Measurements from ENCODE around the gene TNRC6B. TPM values are rescaled to one million over a fixed set of nuclear protein-coding genes. Genes with fewer than 3 reads are reported as not detected.

Gene TNRC6B
- total RNA-seq, 1 experiment from 2014 or later = 50.4 TPM

DNA sequence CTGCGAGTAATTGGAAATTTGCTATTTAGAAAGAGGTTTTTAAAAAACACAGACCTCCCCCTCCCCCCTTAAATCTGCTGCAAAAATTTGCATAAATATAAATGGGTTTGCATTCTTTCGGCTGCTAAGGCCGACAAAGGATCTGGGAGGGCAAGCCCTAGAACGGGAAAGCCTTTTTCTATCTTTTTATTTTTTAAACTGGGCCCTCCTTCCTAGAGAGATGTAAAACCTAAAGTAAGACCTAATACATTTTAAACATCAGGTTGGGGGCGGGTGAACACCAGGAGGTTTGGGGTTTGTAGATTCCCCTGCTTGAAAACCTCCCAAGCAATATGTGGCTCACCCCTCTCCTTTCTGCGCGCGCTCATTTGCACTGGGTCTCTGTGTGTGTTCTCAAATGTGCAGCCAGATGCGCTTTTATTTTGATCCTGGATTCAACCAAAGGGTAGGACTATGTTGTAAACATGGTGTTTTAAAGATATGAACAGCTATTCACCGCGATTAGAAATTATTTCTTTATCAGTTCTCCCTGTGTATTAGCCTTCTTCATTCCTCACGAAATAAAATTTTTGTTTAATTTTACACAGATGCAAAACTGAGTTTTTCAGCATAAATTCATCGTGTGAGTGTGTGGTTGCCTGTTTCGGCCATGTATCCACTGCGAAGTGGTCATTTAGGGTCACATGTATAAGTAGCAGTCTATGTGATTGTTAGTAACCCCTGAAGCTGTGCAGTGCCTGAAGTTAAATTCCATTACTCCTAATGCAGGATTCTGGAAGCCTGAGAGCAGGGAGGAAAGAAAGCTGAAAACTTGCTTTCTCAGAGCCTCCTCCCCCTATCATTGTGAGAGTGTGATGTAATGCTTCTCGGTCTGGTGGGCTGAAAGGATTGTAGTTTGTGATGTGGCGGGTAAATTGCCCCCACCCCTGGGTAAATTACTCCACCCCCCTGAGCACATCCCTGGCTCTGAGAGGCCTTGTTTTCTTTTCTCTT is 988 bp downstream of the TNRC6B start:
- ATAC-seq = peak; percentile 28
- no peaks in the 10 kb centered on the region for H3K27me3 Mint-ChIP-seq (ENCODE audit: low read depth)
- TF ChIP-seq FOXK1 (CRISPR knock-in tag; IDR thresholded peaks at IDR 0.05) (0 out of 2 replicates have a peak, but pooled peaks have one; percentile 24), ZNF138 (CRISPR knock-in tag; conservative IDR thresholded peaks at IDR 0.05) (no peak)
- TF ChIP-seq, protein P1, sequence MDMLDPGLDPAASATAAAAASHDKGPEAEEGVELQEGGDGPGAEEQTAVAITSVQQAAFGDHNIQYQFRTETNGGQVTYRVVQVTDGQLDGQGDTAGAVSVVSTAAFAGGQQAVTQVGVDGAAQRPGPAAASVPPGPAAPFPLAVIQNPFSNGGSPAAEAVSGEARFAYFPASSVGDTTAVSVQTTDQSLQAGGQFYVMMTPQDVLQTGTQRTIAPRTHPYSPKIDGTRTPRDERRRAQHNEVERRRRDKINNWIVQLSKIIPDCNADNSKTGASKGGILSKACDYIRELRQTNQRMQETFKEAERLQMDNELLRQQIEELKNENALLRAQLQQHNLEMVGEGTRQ (CRISPR knock-in tag; IDR thresholded peaks at IDR 0.05) = no peak
- H3K9me3 Mint-ChIP-seq = no peaks in the 10 kb centered on the region
- peak overlapping the region; percentile 96 for H3K27ac Mint-ChIP-seq
- H3K4me3 Mint-ChIP-seq = peak overlapping the region; percentile 93
- peaks cover 9% of the 10 kb centered on the region; the same call in 1 of the 2 replicates for H3K36me3 Mint-ChIP-seq
- POLR2A ChIA-PET = interaction anchor here (0.8 to 2.0 kb wide), 4 partner anchors 11 to 168 kb away, joined by 3 to 9 read pairs (median 4); no protein-coding TSS in a partner anchor
- no peak for DNase-seq (ENCODE audit: low spot score)
- CTCF ChIA-PET = interaction anchor here (1.5 to 5.7 kb wide), 2 partner anchors 10 to 15 kb away, joined by 3 to 40 read pairs; no protein-coding TSS in a partner anchor
- H3K4me1 Mint-ChIP-seq = peaks cover 57% of the 10 kb centered on the region

DNA sequence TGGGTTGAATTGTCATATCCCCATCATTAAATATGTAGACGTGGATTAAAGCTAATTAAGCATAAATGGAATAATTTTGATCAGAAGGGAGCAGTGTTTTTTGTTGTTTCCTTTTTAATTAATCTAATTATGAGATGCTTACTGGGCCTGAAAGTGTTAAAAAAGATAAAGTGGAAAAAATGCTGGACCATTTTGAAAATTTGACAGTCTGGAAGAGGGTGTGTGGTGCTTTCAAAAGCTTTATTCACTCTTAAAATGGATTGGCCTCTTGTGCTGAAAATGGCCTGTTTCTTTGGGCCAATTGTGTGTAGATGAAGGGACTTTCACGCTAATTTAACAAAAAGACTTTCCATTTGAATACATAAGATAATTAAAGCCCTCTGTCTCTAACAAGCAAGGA is 1.8 kb downstream of the TNRC6B start:
- no peaks in the 10 kb centered on the region for H3K27me3 Mint-ChIP-seq (ENCODE audit: low read depth)
- peak overlapping the region; percentile 93 for H3K4me3 Mint-ChIP-seq
- peak overlapping the region; percentile 96 for H3K27ac Mint-ChIP-seq
- CTCF ChIA-PET = interaction anchor here (1.5 to 5.7 kb wide), 2 partner anchors 9 to 14 kb away, joined by 3 to 40 read pairs; no protein-coding TSS in a partner anchor
- DNase-seq (ENCODE audit: low spot score) (no peak), ATAC-seq (no peak)
- H3K4me1 Mint-ChIP-seq = peaks cover 64% of the 10 kb centered on the region
- no peak for TF ChIP-seq SMAD4 (CRISPR knock-in tag; IDR thresholded peaks at IDR 0.05)
- TF ChIP-seq, protein P2, sequence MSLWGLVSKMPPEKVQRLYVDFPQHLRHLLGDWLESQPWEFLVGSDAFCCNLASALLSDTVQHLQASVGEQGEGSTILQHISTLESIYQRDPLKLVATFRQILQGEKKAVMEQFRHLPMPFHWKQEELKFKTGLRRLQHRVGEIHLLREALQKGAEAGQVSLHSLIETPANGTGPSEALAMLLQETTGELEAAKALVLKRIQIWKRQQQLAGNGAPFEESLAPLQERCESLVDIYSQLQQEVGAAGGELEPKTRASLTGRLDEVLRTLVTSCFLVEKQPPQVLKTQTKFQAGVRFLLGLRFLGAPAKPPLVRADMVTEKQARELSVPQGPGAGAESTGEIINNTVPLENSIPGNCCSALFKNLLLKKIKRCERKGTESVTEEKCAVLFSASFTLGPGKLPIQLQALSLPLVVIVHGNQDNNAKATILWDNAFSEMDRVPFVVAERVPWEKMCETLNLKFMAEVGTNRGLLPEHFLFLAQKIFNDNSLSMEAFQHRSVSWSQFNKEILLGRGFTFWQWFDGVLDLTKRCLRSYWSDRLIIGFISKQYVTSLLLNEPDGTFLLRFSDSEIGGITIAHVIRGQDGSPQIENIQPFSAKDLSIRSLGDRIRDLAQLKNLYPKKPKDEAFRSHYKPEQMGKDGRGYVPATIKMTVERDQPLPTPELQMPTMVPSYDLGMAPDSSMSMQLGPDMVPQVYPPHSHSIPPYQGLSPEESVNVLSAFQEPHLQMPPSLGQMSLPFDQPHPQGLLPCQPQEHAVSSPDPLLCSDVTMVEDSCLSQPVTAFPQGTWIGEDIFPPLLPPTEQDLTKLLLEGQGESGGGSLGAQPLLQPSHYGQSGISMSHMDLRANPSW (CRISPR knock-in tag; conservative IDR thresholded peaks at IDR 0.05; ENCODE audit: low read depth) = no peak
- TF ChIP-seq KAT7 (CRISPR knock-in tag; IDR thresholded peaks at IDR 0.05; ENCODE audit: borderline replicate concordance) = no peak
- no peak for TF ChIP-seq MYBL2 (CRISPR knock-in tag; IDR thresholded peaks at IDR 0.05)
- no peak for TF ChIP-seq MXD4 (CRISPR knock-in tag; IDR thresholded peaks at IDR 0.05; ENCODE audit: borderline replicate concordance)
- TF ChIP-seq, protein P1 (CRISPR knock-in tag; IDR thresholded peaks at IDR 0.05) = no peak
- TF ChIP-seq ESRRA (CRISPR knock-in tag; IDR thresholded peaks at IDR 0.05; ENCODE audit: borderline replicate concordance) = no peak
- TF ChIP-seq JAZF1 (CRISPR knock-in tag; IDR thresholded peaks at IDR 0.05) = no peak
- TF ChIP-seq ZNF219 (CRISPR knock-in tag; IDR thresholded peaks at IDR 0.05; ENCODE audit: borderline replicate concordance) = no peak
- TF ChIP-seq, protein P3, sequence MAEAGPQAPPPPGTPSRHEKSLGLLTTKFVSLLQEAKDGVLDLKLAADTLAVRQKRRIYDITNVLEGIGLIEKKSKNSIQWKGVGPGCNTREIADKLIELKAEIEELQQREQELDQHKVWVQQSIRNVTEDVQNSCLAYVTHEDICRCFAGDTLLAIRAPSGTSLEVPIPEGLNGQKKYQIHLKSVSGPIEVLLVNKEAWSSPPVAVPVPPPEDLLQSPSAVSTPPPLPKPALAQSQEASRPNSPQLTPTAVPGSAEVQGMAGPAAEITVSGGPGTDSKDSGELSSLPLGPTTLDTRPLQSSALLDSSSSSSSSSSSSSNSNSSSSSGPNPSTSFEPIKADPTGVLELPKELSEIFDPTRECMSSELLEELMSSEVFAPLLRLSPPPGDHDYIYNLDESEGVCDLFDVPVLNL (CRISPR knock-in tag; IDR thresholded peaks at IDR 0.05; ENCODE audit: borderline replicate concordance, low read depth) = no peak
- TF ChIP-seq PRRX2 (CRISPR knock-in tag; IDR thresholded peaks at IDR 0.05) = no peak
- TF ChIP-seq, protein P4, sequence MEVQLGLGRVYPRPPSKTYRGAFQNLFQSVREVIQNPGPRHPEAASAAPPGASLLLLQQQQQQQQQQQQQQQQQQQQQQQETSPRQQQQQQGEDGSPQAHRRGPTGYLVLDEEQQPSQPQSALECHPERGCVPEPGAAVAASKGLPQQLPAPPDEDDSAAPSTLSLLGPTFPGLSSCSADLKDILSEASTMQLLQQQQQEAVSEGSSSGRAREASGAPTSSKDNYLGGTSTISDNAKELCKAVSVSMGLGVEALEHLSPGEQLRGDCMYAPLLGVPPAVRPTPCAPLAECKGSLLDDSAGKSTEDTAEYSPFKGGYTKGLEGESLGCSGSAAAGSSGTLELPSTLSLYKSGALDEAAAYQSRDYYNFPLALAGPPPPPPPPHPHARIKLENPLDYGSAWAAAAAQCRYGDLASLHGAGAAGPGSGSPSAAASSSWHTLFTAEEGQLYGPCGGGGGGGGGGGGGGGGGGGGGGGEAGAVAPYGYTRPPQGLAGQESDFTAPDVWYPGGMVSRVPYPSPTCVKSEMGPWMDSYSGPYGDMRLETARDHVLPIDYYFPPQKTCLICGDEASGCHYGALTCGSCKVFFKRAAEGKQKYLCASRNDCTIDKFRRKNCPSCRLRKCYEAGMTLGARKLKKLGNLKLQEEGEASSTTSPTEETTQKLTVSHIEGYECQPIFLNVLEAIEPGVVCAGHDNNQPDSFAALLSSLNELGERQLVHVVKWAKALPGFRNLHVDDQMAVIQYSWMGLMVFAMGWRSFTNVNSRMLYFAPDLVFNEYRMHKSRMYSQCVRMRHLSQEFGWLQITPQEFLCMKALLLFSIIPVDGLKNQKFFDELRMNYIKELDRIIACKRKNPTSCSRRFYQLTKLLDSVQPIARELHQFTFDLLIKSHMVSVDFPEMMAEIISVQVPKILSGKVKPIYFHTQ (CRISPR knock-in tag; IDR thresholded peaks at IDR 0.05) = no peak
- POLR2A ChIA-PET = interaction anchor here (0.6 to 2.0 kb wide), 5 partner anchors 9 to 167 kb away, joined by 3 to 9 read pairs (median 3); no protein-coding TSS in a partner anchor
- peaks cover 2% of the 10 kb centered on the region for H3K9me3 Mint-ChIP-seq
- H3K36me3 Mint-ChIP-seq = peaks cover 10% of the 10 kb centered on the region
